ENCODE measurements around the gene FBXO46. TPM values are rescaled to one million over a fixed set of nuclear protein-coding genes. Genes with fewer than 3 reads are reported as not detected.

The FBXO46 gene
- total and polyA plus RNA-seq, 8 donors: 12.6 to 19.2 (median 16.9) TPM

GRCh38 chr19:45772130-45772840 is 41.6 kb upstream of the FBXO46 start:
- Histone ChIP-seq H3K27me3 (peaks cover 0 to 92% of the 10 kb centered on the region in 2 donors), H3K4me1 (peaks cover 3 to 39% of the 10 kb centered on the region in 2 donors), H3K36me3 (peaks cover 0 to 26% of the 10 kb centered on the region in 2 donors), H3K27ac (no peak overlapping the region), H3K9me3 (no peaks in the 10 kb centered on the region), H3K4me3 (no peak overlapping the region)
- intact Hi-C loops (cut with DNase I): no loop called here
- TF ChIP-seq CTCF (IDR thresholded peaks at IDR 0.05): no peak
- no peak for DNase-seq
- ATAC-seq: no peak

- Histone ChIP-seq H3K9me3 (no peaks in the 10 kb centered on the region), H3K27me3 (peaks cover 0 to 92% of the 10 kb centered on the region in 2 donors), H3K36me3 (peaks cover 0 to 18% of the 10 kb centered on the region in 2 donors), H3K4me3 (no peak overlapping the region), H3K4me1 (peaks cover 9 to 48% of the 10 kb centered on the region in 2 donors), H3K27ac (peak overlapping the region in 1 of 2 donors; percentile 77)
- ATAC-seq (no peak), DNase-seq (peak in 1 of 4 donors; percentile 83)
- intact Hi-C loops (cut with DNase I): no loop called here
- TF ChIP-seq CTCF (IDR thresholded peaks at IDR 0.05): no peak
These were observed 40.7 kb upstream of the FBXO46 start for GRCh38 chr19:45771311-45771933.

- peak; percentile 95 to 98 (median 96) for DNase-seq
- Histone ChIP-seq H3K4me1 (peaks cover 16 to 54% of the 10 kb centered on the region in 2 donors), H3K9me3 (no peaks in the 10 kb centered on the region), H3K27ac (peak overlapping the region; percentile 77 to 94), H3K36me3 (peaks cover 0 to 16% of the 10 kb centered on the region in 2 donors), H3K4me3 (peak overlapping the region; percentile 43 to 68), H3K27me3 (peaks cover 0 to 98% of the 10 kb centered on the region in 2 donors)
- peak; percentile 75 for ATAC-seq
- TF ChIP-seq CTCF (IDR thresholded peaks at IDR 0.05): peak; percentile 93 to 95
- intact Hi-C loops (cut with DNase I): no loop called here
These were observed 39.8 kb upstream of the FBXO46 start for GRCh38 chr19:45770192-45771101.

GRCh38 chr19:45769821-45770191 is 39.1 kb upstream of the FBXO46 start:
- Histone ChIP-seq H3K36me3 (peaks cover 0 to 13% of the 10 kb centered on the region in 2 donors), H3K4me3 (peak overlapping the region; percentile 43 to 68), H3K4me1 (peaks cover 16 to 54% of the 10 kb centered on the region in 2 donors), H3K27ac (peak overlapping the region; percentile 77 to 94), H3K9me3 (no peaks in the 10 kb centered on the region), H3K27me3 (peaks cover 0 to 100% of the 10 kb centered on the region in 2 donors)
- intact Hi-C loops (cut with DNase I): no loop called here
- peak; percentile 1 for ATAC-seq
- DNase-seq: peak in 2 of 4 donors; percentile 55 to 75
- TF ChIP-seq CTCF (IDR thresholded peaks at IDR 0.05): no peak

Data from left lung (tissue), 10 donors.